Neural cell (in vitro differentiated cells): ENCODE results near the gene GRHL3. TPM values are rescaled to one million over a fixed set of nuclear protein-coding genes. Genes with fewer than 3 reads are reported as not detected.

ENCODE experiments used
- H2AFZ ChIP-seq: fragments of 200-600, 300-800 bp; sonication (generic), shearing (Covaris generic); 2 replicates; pipeline ENCODE4 v1.6.0; 2014; ENCODE audit warnings: low read depth, mild to moderate bottlenecking, antibody characterized with exemption, low read length, moderate library complexity
- H3F3A ChIP-seq: fragments of 200-600 bp; shearing (Covaris generic); 2 replicates; pipeline ENCODE4 v1.6.1; 2016; ENCODE audit warnings: mild to moderate bottlenecking, moderate library complexity, mixed read lengths, antibody characterized with exemption, low read length; ENCODE audit not compliant: insufficient read depth, poor library complexity, severe bottlenecking
- H3K27ac ChIP-seq: fragments of 200-600, 300-800 bp; sonication (generic), shearing (Covaris generic); 2 replicates; pipeline ENCODE4 v1.5.1; 2014; ENCODE audit warnings: mild to moderate bottlenecking, low read length, moderate library complexity
- H3K27me3 ChIP-seq: fragments of 300-800, 200-600 bp; sonication (generic), shearing (Covaris generic); 2 replicates; pipeline ENCODE4 v1.6.0; 2014; ENCODE audit warnings: mild to moderate bottlenecking, low read depth, low read length, moderate library complexity; ENCODE audit not compliant: insufficient read depth
- H3K36me3 ChIP-seq: fragments of 300-800, 200-600 bp; sonication (generic), shearing (Covaris generic); 2 replicates; pipeline ENCODE4 v1.5.1; 2014; ENCODE audit warnings: mild to moderate bottlenecking, antibody characterized with exemption, low read length, moderate library complexity; ENCODE audit not compliant: insufficient read depth
- H3K4me2 ChIP-seq: fragments of 300-800, 200-600 bp; sonication (generic), shearing (Covaris generic); 2 replicates; pipeline ENCODE4 v1.6.0; 2014; ENCODE audit warnings: mild to moderate bottlenecking, low read length
- H3K4me3 ChIP-seq: fragments of 300-800, 200-600 bp; sonication (generic), shearing (Covaris generic); 2 replicates; pipeline ENCODE4 v1.5.1; 2014; ENCODE audit warnings: mild to moderate bottlenecking, low read length, moderate library complexity
- H3K79me2 ChIP-seq: fragments of 200-600 bp; shearing (Covaris generic); replicated peaks from 2 replicates; pipeline ENCODE4 v1.6.0; 2014; ENCODE audit warnings: mild to moderate bottlenecking, low read length, moderate library complexity; ENCODE audit not compliant: insufficient read depth
- H3K9ac ChIP-seq: fragments of 300-800, 200-600 bp; sonication (generic), shearing (Covaris generic); 2 replicates; pipeline ENCODE4 v1.6.1; 2016; ENCODE audit warnings: mild to moderate bottlenecking, low read length, mixed read lengths
- H3K9me2 ChIP-seq: fragments of 200-600 bp; shearing (Covaris generic); 2 replicates; pipeline ENCODE4 v1.6.1; 2016; ENCODE audit warnings: mild to moderate bottlenecking, low read length, mixed read lengths; ENCODE audit not compliant: insufficient read depth
- H3K9me3 ChIP-seq: fragments of 200-600, 300-800 bp; sonication (generic), shearing (Covaris generic); 2 replicates; pipeline ENCODE4 v1.6.1; 2016; ENCODE audit warnings: mild to moderate bottlenecking, mixed run types, low read length, moderate library complexity, mixed read lengths
- H4K20me1 ChIP-seq: fragments of 200-600 bp; shearing (Covaris generic); 2 replicates; pipeline ENCODE4 v1.6.1; 2016; ENCODE audit warnings: mild to moderate bottlenecking, mixed run types; ENCODE audit not compliant: insufficient read depth
- CTCF ChIP-seq: fragments of 450-650 bp; IDR thresholded peaks from 2 replicates; pipeline ENCODE4 v1.5.1; 2014; ENCODE audit warnings: antibody characterized with exemption, mild to moderate bottlenecking, moderate library complexity; ENCODE audit not compliant: poor library complexity, severe bottlenecking
- EP300 ChIP-seq: fragments of 450-650 bp; conservative IDR thresholded peaks from 2 replicates; pipeline ENCODE4 v1.6.1; 2014; ENCODE audit warnings: antibody characterized with exemption, mild to moderate bottlenecking, moderate library complexity; ENCODE audit not compliant: poor library complexity, severe bottlenecking
- EZH2 ChIP-seq: fragments of 200-600, 300-800 bp; shearing (Covaris generic), sonication (generic); IDR thresholded peaks from 2 replicates; pipeline ENCODE4 v1.6.1; 2014; ENCODE audit warnings: antibody characterized with exemption, low read length, borderline replicate concordance, mild to moderate bottlenecking; ENCODE audit not compliant: insufficient read depth, poor library complexity, severe bottlenecking
- MXI1 ChIP-seq: fragments of 450-650 bp; conservative IDR thresholded peaks from 2 replicates; pipeline ENCODE4 v1.6.1; 2014; ENCODE audit warnings: antibody characterized with exemption, mild to moderate bottlenecking; ENCODE audit not compliant: poor library complexity, severe bottlenecking
- POLR2AphosphoS5 ChIP-seq: IDR thresholded peaks from 2 replicates; pipeline ENCODE4 v1.6.1; 2012
- RAD21 ChIP-seq: fragments of 450-650 bp; conservative IDR thresholded peaks from 2 replicates; pipeline ENCODE4 v1.6.1; 2014; ENCODE audit warnings: antibody characterized with exemption, mild to moderate bottlenecking, moderate library complexity
- SMC3 ChIP-seq: fragments of 450-650 bp; conservative IDR thresholded peaks from 2 replicates; pipeline ENCODE4 v1.6.1; 2014; ENCODE audit warnings: antibody characterized with exemption, mild to moderate bottlenecking, moderate library complexity; ENCODE audit not compliant: poor library complexity
- TAF1 ChIP-seq: IDR thresholded peaks from 2 replicates; pipeline ENCODE4 v1.6.1; 2012; ENCODE audit warnings: low read depth
- polyA plus RNA-seq: library from polyadenylated mRNA; depleted of rRNA; stranded (reverse); fragments of >200 nt; gene quantifications from 2 replicates; pipeline ENCODE4 v1.2.3, GENCODE V29; 2014
- TF ChIP-seq, protein P1 (sequence below): IDR thresholded peaks from 2 replicates; pipeline ENCODE4 v1.6.1; 2012; ENCODE audit warnings: borderline replicate concordance

GRHL3 gene
- polyA plus RNA-seq, 1 donor from 2014 or later, result not detected

DNA sequence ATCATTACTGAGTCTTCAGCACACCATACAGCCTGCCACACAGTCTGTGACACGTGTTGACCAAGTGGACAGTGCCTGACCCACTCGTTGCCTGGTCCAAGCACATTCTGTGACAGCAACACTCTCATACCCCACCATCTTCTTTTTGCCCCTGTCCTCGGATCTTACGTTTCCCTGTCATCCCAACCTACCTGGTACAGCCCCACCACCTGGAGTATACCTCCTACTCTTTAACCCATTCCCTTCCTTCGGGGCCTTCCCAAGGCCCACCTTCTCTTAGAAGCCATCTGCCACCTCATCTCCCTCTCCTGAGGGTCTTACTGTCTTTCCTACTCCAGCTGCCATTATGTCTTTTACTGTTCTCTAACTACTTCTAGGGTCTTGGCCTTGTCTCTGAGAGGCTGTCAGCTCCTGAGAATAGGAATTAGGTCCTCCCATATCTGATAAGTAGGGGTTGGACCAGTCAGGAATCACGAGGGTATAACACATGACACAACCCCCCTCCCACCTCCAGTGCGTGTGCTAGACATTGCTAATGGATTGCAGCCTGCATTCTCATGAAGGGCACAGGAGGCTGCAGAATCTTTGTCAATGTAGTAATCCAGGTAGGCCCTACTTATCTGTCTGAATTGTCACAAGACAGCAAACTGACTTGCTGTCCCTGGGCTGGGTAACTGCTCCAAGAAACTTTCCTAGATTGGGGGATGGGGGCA lies 13.0 kb downstream of the GRHL3 start:
- Histone ChIP-seq H3F3A (no peaks in the 10 kb centered on the region), H3K27ac (no peak overlapping the region), H2AFZ (no peak overlapping the region), H3K9me3 (no peaks in the 10 kb centered on the region), H3K27me3 (no peaks in the 10 kb centered on the region), H3K9me2 (no peaks in the 10 kb centered on the region), H3K4me3 (no peak overlapping the region), H4K20me1 (no peaks in the 10 kb centered on the region), H3K9ac (no peak overlapping the region), H3K79me2 (no peaks in the 10 kb centered on the region), H3K4me2 (no peak overlapping the region), H3K36me3 (no peaks in the 10 kb centered on the region)
- TF ChIP-seq EZH2 (no peak), EP300 (no peak), SMC3 (no peak), TAF1 (no peak), POLR2AphosphoS5 (no peak)

- no peaks in the 10 kb centered on the region for H3K36me3 ChIP-seq
- no peaks in the 10 kb centered on the region for H3K27me3 ChIP-seq
- H3K4me2 ChIP-seq, result no peak overlapping the region
- H3K9ac ChIP-seq, result no peak overlapping the region
- no peak overlapping the region for H2AFZ ChIP-seq
- no peak overlapping the region for H3K4me3 ChIP-seq
- no peaks in the 10 kb centered on the region for H3K9me2 ChIP-seq
- H4K20me1 ChIP-seq, result no peaks in the 10 kb centered on the region
- H3K9me3 ChIP-seq, result no peaks in the 10 kb centered on the region
- H3K27ac ChIP-seq, result no peak overlapping the region
- H3K79me2 ChIP-seq, result no peaks in the 10 kb centered on the region
- TF ChIP-seq POLR2AphosphoS5, result no peak
- TF ChIP-seq EP300, result no peak
- no peak for TF ChIP-seq TAF1
- TF ChIP-seq EZH2, result no peak
- TF ChIP-seq MXI1, result no peak
- no peak for TF ChIP-seq RAD21
- TF ChIP-seq, protein P1, sequence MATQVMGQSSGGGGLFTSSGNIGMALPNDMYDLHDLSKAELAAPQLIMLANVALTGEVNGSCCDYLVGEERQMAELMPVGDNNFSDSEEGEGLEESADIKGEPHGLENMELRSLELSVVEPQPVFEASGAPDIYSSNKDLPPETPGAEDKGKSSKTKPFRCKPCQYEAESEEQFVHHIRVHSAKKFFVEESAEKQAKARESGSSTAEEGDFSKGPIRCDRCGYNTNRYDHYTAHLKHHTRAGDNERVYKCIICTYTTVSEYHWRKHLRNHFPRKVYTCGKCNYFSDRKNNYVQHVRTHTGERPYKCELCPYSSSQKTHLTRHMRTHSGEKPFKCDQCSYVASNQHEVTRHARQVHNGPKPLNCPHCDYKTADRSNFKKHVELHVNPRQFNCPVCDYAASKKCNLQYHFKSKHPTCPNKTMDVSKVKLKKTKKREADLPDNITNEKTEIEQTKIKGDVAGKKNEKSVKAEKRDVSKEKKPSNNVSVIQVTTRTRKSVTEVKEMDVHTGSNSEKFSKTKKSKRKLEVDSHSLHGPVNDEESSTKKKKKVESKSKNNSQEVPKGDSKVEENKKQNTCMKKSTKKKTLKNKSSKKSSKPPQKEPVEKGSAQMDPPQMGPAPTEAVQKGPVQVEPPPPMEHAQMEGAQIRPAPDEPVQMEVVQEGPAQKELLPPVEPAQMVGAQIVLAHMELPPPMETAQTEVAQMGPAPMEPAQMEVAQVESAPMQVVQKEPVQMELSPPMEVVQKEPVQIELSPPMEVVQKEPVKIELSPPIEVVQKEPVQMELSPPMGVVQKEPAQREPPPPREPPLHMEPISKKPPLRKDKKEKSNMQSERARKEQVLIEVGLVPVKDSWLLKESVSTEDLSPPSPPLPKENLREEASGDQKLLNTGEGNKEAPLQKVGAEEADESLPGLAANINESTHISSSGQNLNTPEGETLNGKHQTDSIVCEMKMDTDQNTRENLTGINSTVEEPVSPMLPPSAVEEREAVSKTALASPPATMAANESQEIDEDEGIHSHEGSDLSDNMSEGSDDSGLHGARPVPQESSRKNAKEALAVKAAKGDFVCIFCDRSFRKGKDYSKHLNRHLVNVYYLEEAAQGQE, result no peak
- no peak for TF ChIP-seq CTCF
- TF ChIP-seq SMC3, result no peak
- no peaks in the 10 kb centered on the region for H3F3A ChIP-seq
Measured at GRCh38 chr1:24336075-24336474, 16.9 kb downstream of the GRHL3 start.
